Motor neuron (in vitro differentiated cells): ENCODE data around the gene ASIC3. TPM values are rescaled to one million over a fixed set of nuclear protein-coding genes. Genes with fewer than 3 reads are reported as not detected.

Experiments
- ATAC-seq, 8 experiments: fragments of 200-7000 bp; cut with Tn5 transposase; replicated peaks in 6 of 8; 2 replicates each; pipeline ENCODE4 v1.8.0; 2021; ENCODE audit warnings: mild to moderate bottlenecking in 8 of 8, moderate library complexity in 8 of 8
- H3K27ac ChIP-seq, 2 donors: fragments of 250-450 bp; sonication (Bioruptor Pico); 2 replicates each; pipeline ENCODE4 v1.9.0; 2021; ENCODE audit warnings: antibody characterized with exemption in 2 of 2, mild to moderate bottlenecking in 2 of 2, moderate library complexity in 1 of 2
- H3K4me1 ChIP-seq, 2 donors: fragments of 250-450 bp; sonication (Bioruptor Pico); replicated peaks in 1 of 2; 2 replicates each; pipeline ENCODE4 v1.6.1; 2021; ENCODE audit warnings: antibody characterized with exemption in 2 of 2, mild to moderate bottlenecking in 2 of 2, moderate library complexity in 1 of 2
- H3K4me3 ChIP-seq, 5 donors: fragments of 250-450 bp; sonication (Bioruptor Pico); 2 replicates each; pipeline ENCODE4 v1.9.0; 2021; ENCODE audit warnings: antibody characterized with exemption in 5 of 5, mild to moderate bottlenecking in 5 of 5, moderate library complexity in 4 of 5
- WGBS, 10 experiments: fragments of 450-650 bp; shearing (Covaris generic); methylation state at CpG; one replicate each; pipeline ENCODE4 v1.0.0; 2022; 5-methylcytosine and 5-hydroxymethylcytosine counted together
- in situ Hi-C, 9 experiments: fragments of 400-800 bp; cut with MboI; loops; one replicate each; pipeline ENCODE4 v1.15.0; 2021; ENCODE audit warnings: low sequenced_read_pairs in 9 of 9, low pct_unique_long_range_greater_than_20kb in 2 of 9; ENCODE audit not compliant: unreplicated experiment in 9 of 9
- total RNA-seq, 8 experiments: library from RNA; unstranded; fragments of 300-600 nt; gene quantifications; 2 replicates each; pipeline versions ENCODE4 v1.2.3 to v1.2.4, GENCODE V29; 2022

Gene ASIC3
- total RNA-seq, 8 experiments from 2014 or later = 0.76 to 5.0 (median 2.5) TPM

- H3K4me3 ChIP-seq = peak within 1 kb of the TSS; percentile 77 to 99 (median 89)
- peak; percentile 86 to 95 (median 92) for ATAC-seq
- WGBS, 10 experiments = 0 to 20% (median 1%) methylated on average over 1 to 22 of the region's 53 CpGs; no CpG with 5 or more reads in 2 of the 10 experiments
- in situ Hi-C loops = no loop called here
- peak within 1 kb of the TSS; percentile 86 to 87 for H3K27ac ChIP-seq
- H3K4me1 ChIP-seq = peaks cover 9 to 11% of the 10 kb centered on the region in 2 donors
Observed at GRCh38 chr7:151028131-151028947, 20.0 kb upstream of the ASIC3 start, which contains the start of gene ABCB8. Gene ABCB8 (plus strand): TSS chr7:151028450. CDS start chr7:151028516, 66 bp downstream.

GRCh38 chr7:151028948-151029501, 19.3 kb upstream of the ASIC3 start:
- 0 to 91% (median 48%) methylated on average over 1 to 17 of the region's 17 CpGs for WGBS, 10 experiments
- Histone ChIP-seq H3K4me3 (peak overlapping the region; percentile 77 to 99 (median 89)), H3K4me1 (peaks cover 9 to 11% of the 10 kb centered on the region in 2 donors), H3K27ac (peak overlapping the region; percentile 86 to 87)
- ATAC-seq = peak in 2 of 8 experiments; percentile 1 to 3
- in situ Hi-C loops = no loop called here

- in situ Hi-C loops = no loop called here
- WGBS, 10 experiments = 67 to 100% (median 94%) methylated on average over 2 to 4 of the region's 4 CpGs; no CpG with 5 or more reads in 1 of the 10 experiments
Observed at GRCh38 chr7:151031011-151031410, 17.3 kb upstream of the ASIC3 start.

GRCh38 chr7:151032936-151033863, 15.1 kb upstream of the ASIC3 start:
- WGBS, 10 experiments = 75 to 100% (median 90%) methylated on average over 1 to 6 of the region's 17 CpGs; no CpG with 5 or more reads in 3 of the 10 experiments
- H3K4me1 ChIP-seq = peaks cover 4 to 6% of the 10 kb centered on the region in 2 donors
- no peak overlapping the region for H3K27ac ChIP-seq
- in situ Hi-C loops = no loop called here
- no peak overlapping the region for H3K4me3 ChIP-seq
- ATAC-seq = no peak

More at GRCh38 chr7:151031011-151031410, 17.3 kb upstream of the ASIC3 start:
- no peak for ATAC-seq
- no peak overlapping the region for H3K4me3 ChIP-seq
- no peak overlapping the region for H3K27ac ChIP-seq
- peaks cover 9 to 11% of the 10 kb centered on the region in 2 donors for H3K4me1 ChIP-seq

- H3K4me3 ChIP-seq = no peak overlapping the region
- H3K4me1 ChIP-seq = peaks cover 4 to 9% of the 10 kb centered on the region in 2 donors
- in situ Hi-C loops = no loop called here
- no peak overlapping the region for H3K27ac ChIP-seq
- ATAC-seq = no peak
- WGBS, 10 experiments = 40 to 100% (median 80%) methylated on average over 1 to 2 of the region's 5 CpGs; no CpG with 5 or more reads in 6 of the 10 experiments
Observed at GRCh38 chr7:151033864-151034249, 14.5 kb upstream of the ASIC3 start.

- no peak for ATAC-seq
- in situ Hi-C loops = no loop called here
- Histone ChIP-seq H3K4me3 (no peak overlapping the region), H3K27ac (no peak overlapping the region), H3K4me1 (peaks cover 0 to 11% of the 10 kb centered on the region in 2 donors)
- WGBS, 10 experiments = 80 to 100% (median 88%) methylated on average over 1 to 12 of the region's 21 CpGs; no CpG with 5 or more reads in 3 of the 10 experiments
Observed at GRCh38 chr7:151034312-151035025, 13.9 kb upstream of the ASIC3 start.

- peaks cover 0 to 13% of the 10 kb centered on the region in 2 donors for H3K4me1 ChIP-seq
- no peak for ATAC-seq
- no peak overlapping the region for H3K4me3 ChIP-seq
- 60 to 100% (median 83%) methylated on average over 1 to 3 of the region's 21 CpGs; no CpG with 5 or more reads in 5 of the 10 experiments for WGBS, 10 experiments
- in situ Hi-C loops = no loop called here
- no peak overlapping the region for H3K27ac ChIP-seq
Observed at GRCh38 chr7:151035026-151035717, 13.2 kb upstream of the ASIC3 start.

GRCh38 chr7:151035902-151036301, 12.4 kb upstream of the ASIC3 start:
- ATAC-seq = no peak
- 85 to 90% methylated on average over 2 to 9 of the region's 17 CpGs; no CpG with 5 or more reads in 8 of the 10 experiments for WGBS, 10 experiments
- H3K4me3 ChIP-seq = no peak overlapping the region
- H3K27ac ChIP-seq = no peak overlapping the region
- in situ Hi-C loops = no loop called here
- H3K4me1 ChIP-seq = peaks cover 0 to 13% of the 10 kb centered on the region in 2 donors

- ATAC-seq = peak; percentile 87 to 92 (median 91)
- Histone ChIP-seq H3K4me3 (no peak overlapping the region), H3K27ac (peak overlapping the region in 1 of 2 donors; percentile 76), H3K4me1 (peaks cover 0 to 13% of the 10 kb centered on the region in 2 donors)
- WGBS, 10 experiments = 0 to 80% (median 48%) methylated on average over 1 to 9 of the region's 12 CpGs; no CpG with 5 or more reads in 4 of the 10 experiments
- in situ Hi-C loops = no loop called here
Observed at GRCh38 chr7:151038951-151039849, 9.1 kb upstream of the ASIC3 start.

GRCh38 chr7:151039850-151040548, 8.3 kb upstream of the ASIC3 start:
- Histone ChIP-seq H3K27ac (peak overlapping the region in 1 of 2 donors; percentile 51), H3K4me1 (peaks cover 0 to 13% of the 10 kb centered on the region in 2 donors), H3K4me3 (no peak overlapping the region)
- 0 to 100% (median 40%) methylated on average over 1 to 4 of the region's 18 CpGs; no CpG with 5 or more reads in 3 of the 10 experiments for WGBS, 10 experiments
- in situ Hi-C loops = no loop called here
- ATAC-seq = peak in 2 of 8 experiments; percentile 2 to 4
